Body of pancreas (tissue), 4 donors: ENCODE results near the gene AKAP8. TPM values are rescaled to one million over a fixed set of nuclear protein-coding genes. Genes with fewer than 3 reads are reported as not detected.

ENCODE experiments used
- ATAC-seq: fragments of 150-250 bp; one replicate; pipeline ENCODE4 v1.9.1; 2016
- DNase-seq, 4 donors: peaks; one replicate each; pipeline ENCODE4 v3.0.0-alpha.2; 2019
- H3K27ac ChIP-seq, 4 donors: fragments of 200-600 bp; sonication (generic); 1 replicate in 3 of 4; 2 replicates in 1 of 4; pipeline versions ENCODE4 v1.5.1 to v1.6.1; 2016 to 2019; ENCODE audit warnings: mild to moderate bottlenecking in 1 of 4, mixed read lengths in 1 of 4, moderate library complexity in 1 of 4
- H3K27me3 ChIP-seq, 2 donors: fragments of 200-600 bp; sonication (generic); one replicate each; pipeline ENCODE4 v1.6.0; 2016; ENCODE audit warnings: mild to moderate bottlenecking in 1 of 2
- H3K36me3 ChIP-seq, 2 donors: fragments of 200-600 bp; sonication (generic); replicated peaks in 1 of 2; 2 replicates each; pipeline ENCODE4 v1.5.1; 2016; ENCODE audit warnings: low read depth in 2 of 2; ENCODE audit not compliant: insufficient read depth in 1 of 2
- H3K4me1 ChIP-seq: fragments of 200-600 bp; sonication (generic); one replicate; pipeline ENCODE4 v1.6.0; 2016
- H3K4me3 ChIP-seq, 2 donors: fragments of 200-600 bp; sonication (generic); 1 replicate in 1 of 2; 2 replicates in 1 of 2; pipeline ENCODE4 v1.5.1; 2016 to 2019
- H3K9me3 ChIP-seq, 3 donors: fragments of 200-600 bp; sonication (generic); 1 replicate in 2 of 3; 2 replicates in 1 of 3; pipeline ENCODE4 v1.5.1; 2016
- CTCF ChIP-seq, 7 experiments: fragments of 450-650 bp in 4 of 7; fragments of 200-600 bp in 3 of 7; sonication (generic) in 3 of 7; IDR thresholded peaks; one replicate each; pipeline ENCODE4 v1.5.1; 2016 to 2019; ENCODE audit warnings: antibody characterized with exemption in 7 of 7
- POLR2A ChIP-seq, 3 donors: fragments of 450-650 bp; IDR thresholded peaks; one replicate each; pipeline ENCODE4 v1.6.1; 2016; ENCODE audit warnings: antibody characterized with exemption in 3 of 3, mild to moderate bottlenecking in 2 of 3
- WGBS, 2 donors: methylation state at CpG; one replicate each; pipeline ENCODE4 v1.1.5; 2017; 5-methylcytosine and 5-hydroxymethylcytosine counted together
- intact Hi-C: fragments of 100-400 bp; cut with DNase I; formaldehyde crosslinking; loops from one replicate; pipeline ENCODE4 v1.15.1; 2023
- total RNA-seq, 2 donors: library from RNA; depleted of rRNA; stranded (reverse); fragments of >200 nt; gene quantifications; one replicate each; pipeline ENCODE4 v1.1.0, GENCODE V29; 2016

The AKAP8 gene
- total RNA-seq, 2 donors from 2014 or later = 11.2 to 19.4 TPM

GRCh38 chr19:15331419-15332310 is 47.9 kb downstream of the AKAP8 start:
- peak overlapping the region; percentile 84 to 99 (median 92) for H3K27ac ChIP-seq
- TF ChIP-seq CTCF (IDR thresholded peaks at IDR 0.05) = peak in 1 of 7 experiments; percentile 6
- peak in 2 of 3 donors; percentile 7 to 28 for TF ChIP-seq POLR2A (IDR thresholded peaks at IDR 0.05)
- peaks cover 69% of the 10 kb centered on the region for H3K4me1 ChIP-seq
- WGBS, 2 donors = 0 to 1% methylated on average over 5 to 82 of the region's 122 CpGs
- intact Hi-C loops = no loop called here
- peak; percentile 67 for ATAC-seq
- peak; percentile 54 to 64 (median 60) for DNase-seq
- no peaks in the 10 kb centered on the region for H3K9me3 ChIP-seq
- H3K36me3 ChIP-seq = no peaks in the 10 kb centered on the region
- H3K4me3 ChIP-seq = peak overlapping the region; percentile 54 to 76
- no peaks in the 10 kb centered on the region for H3K27me3 ChIP-seq

- H3K9me3 ChIP-seq = no peaks in the 10 kb centered on the region
- ATAC-seq = no peak
Observed at GRCh38 chr19:15330801-15331418, 48.7 kb downstream of the AKAP8 start.

GRCh38 chr19:15328312-15328711 is 51.3 kb downstream of the AKAP8 start:
- Histone ChIP-seq H3K4me3 (no peak overlapping the region), H3K4me1 (peaks cover 83% of the 10 kb centered on the region), H3K27ac (peak overlapping the region in 1 of 4 donors; percentile 7), H3K9me3 (no peaks in the 10 kb centered on the region), H3K36me3 (no peaks in the 10 kb centered on the region), H3K27me3 (no peaks in the 10 kb centered on the region)
- no peak for ATAC-seq
- DNase-seq = no peak
- TF ChIP-seq POLR2A (IDR thresholded peaks at IDR 0.05) (no peak), CTCF (IDR thresholded peaks at IDR 0.05) (no peak)
- 54 to 59% methylated on average over 10 of the region's 10 CpGs for WGBS, 2 donors
- intact Hi-C loops = loop anchor here (10.0 kb wide), 1 partner anchor 54 kb away; no protein-coding TSS in a partner anchor

More at GRCh38 chr19:15330801-15331418, 48.7 kb downstream of the AKAP8 start:
- H3K36me3 ChIP-seq = no peaks in the 10 kb centered on the region
- no peaks in the 10 kb centered on the region for H3K27me3 ChIP-seq
- 3 to 5% methylated on average over 17 of the region's 17 CpGs for WGBS, 2 donors
- peak overlapping the region; percentile 54 to 76 for H3K4me3 ChIP-seq
- intact Hi-C loops = no loop called here
- peak in 3 of 4 donors; percentile 26 to 37 (median 35) for DNase-seq
- peak overlapping the region; percentile 84 to 99 (median 92) for H3K27ac ChIP-seq
- peaks cover 68% of the 10 kb centered on the region for H3K4me1 ChIP-seq
- TF ChIP-seq CTCF (IDR thresholded peaks at IDR 0.05) = no peak
- TF ChIP-seq POLR2A (IDR thresholded peaks at IDR 0.05) = no peak

GRCh38 chr19:15324791-15325519 is 54.6 kb downstream of the AKAP8 start:
- Histone ChIP-seq H3K4me1 (peaks cover 98% of the 10 kb centered on the region), H3K27ac (peak overlapping the region; percentile 73 to 87 (median 79)), H3K9me3 (no peaks in the 10 kb centered on the region), H3K36me3 (no peaks in the 10 kb centered on the region), H3K4me3 (no peak overlapping the region), H3K27me3 (no peaks in the 10 kb centered on the region)
- peak; percentile 74 to 86 (median 82) for DNase-seq
- intact Hi-C loops = loop anchor here (10.0 kb wide), 1 partner anchor 50 kb away; no protein-coding TSS in a partner anchor
- ATAC-seq = peak; percentile 80
- WGBS, 2 donors = 12 to 18% methylated on average over 4 to 6 of the region's 6 CpGs
- TF ChIP-seq CTCF (IDR thresholded peaks at IDR 0.05) = peak in 2 of 7 experiments; percentile 10 to 14
- TF ChIP-seq POLR2A (IDR thresholded peaks at IDR 0.05) = peak in 1 of 3 donors; percentile 14
